ENCODE measurements around the gene ZNF236. TPM values are rescaled to one million over a fixed set of nuclear protein-coding genes. Genes with fewer than 3 reads are reported as not detected.
"Not testable (repeated sequence)": the region's sequence is repeated elsewhere in the genome, so short reads cannot be mapped to it uniquely, and the experiment has no call there.

ZNF236 gene
- 1 to 10 TPM; 3.8 to 7.6 (median 5.8) TPM for total RNA-seq
- long read RNA-seq, partial matches to known transcripts = 0 of 1 reads
- long read RNA-seq, other reads (novel, unspliced or antisense) = 1 of 1 reads

DNA sequence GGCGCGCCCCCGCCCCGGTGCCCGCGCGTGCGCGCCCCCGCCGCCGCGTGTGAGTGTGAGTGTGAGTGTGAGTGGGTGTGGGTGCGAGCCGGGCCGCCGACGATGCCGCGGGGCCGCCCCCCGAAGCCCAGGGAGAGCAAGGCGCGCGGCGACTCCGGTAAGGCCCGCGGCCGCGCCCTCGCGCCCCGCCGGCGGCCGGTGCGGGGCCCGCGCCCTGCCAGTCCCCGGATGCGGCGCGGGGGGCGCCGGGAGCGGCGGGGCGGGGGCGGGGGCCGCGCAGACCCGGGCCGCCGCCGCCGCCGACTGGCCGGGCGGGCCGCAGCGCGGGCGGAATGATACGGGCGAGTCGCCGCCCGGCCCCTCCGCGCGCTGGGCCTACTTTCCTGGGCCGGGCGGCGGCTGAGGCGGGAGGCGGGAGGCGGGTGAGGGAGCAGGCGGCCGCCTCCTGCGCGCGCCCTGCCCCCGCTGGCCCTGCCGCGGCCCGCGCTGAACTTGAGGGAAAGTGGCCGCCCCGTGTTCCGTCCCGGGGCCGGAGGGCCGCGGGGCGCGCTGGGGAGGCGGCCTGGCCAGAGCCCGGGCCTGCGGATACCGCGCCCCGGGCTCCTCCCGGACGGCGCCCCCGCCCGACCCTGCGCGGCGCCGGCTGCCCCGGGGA lies at the start of gene ZNF236:
Gene ZNF236 (plus strand): TSS at position 52 of the 655 bp plus-strand sequence. CDS start 51 bp downstream, at position 103.
- H3K36me3 ChIP-seq = no peaks in the 10 kb centered on the region
- peak within 1 kb of the TSS; percentile 87 to 91 (median 89) for H3K27ac ChIP-seq
- H3K27me3 ChIP-seq = no peaks in the 10 kb centered on the region
- peaks cover 0 to 8% (median 0%) of the 10 kb centered on the region in 4 donors for H3K4me1 ChIP-seq
- ATAC-seq = peak; percentile 76 to 87 (median 84)
- intact Hi-C loops (cut with DNase I) = no loop called here
- DNase-seq = peak; percentile 80 to 82 (median 80)
- peak within 1 kb of the TSS; percentile 73 to 89 (median 79) for H3K4me3 ChIP-seq
- WGBS (ENCODE audit: insufficient coverage, low coverage, low lambda C conversion rate, missing lambda C conversion rate) = no CpG with 5 or more reads among the region's 113 CpGs
- peak; percentile 90 for TF ChIP-seq POLR2A (IDR thresholded peaks at IDR 0.05)
- TF ChIP-seq, protein P1, sequence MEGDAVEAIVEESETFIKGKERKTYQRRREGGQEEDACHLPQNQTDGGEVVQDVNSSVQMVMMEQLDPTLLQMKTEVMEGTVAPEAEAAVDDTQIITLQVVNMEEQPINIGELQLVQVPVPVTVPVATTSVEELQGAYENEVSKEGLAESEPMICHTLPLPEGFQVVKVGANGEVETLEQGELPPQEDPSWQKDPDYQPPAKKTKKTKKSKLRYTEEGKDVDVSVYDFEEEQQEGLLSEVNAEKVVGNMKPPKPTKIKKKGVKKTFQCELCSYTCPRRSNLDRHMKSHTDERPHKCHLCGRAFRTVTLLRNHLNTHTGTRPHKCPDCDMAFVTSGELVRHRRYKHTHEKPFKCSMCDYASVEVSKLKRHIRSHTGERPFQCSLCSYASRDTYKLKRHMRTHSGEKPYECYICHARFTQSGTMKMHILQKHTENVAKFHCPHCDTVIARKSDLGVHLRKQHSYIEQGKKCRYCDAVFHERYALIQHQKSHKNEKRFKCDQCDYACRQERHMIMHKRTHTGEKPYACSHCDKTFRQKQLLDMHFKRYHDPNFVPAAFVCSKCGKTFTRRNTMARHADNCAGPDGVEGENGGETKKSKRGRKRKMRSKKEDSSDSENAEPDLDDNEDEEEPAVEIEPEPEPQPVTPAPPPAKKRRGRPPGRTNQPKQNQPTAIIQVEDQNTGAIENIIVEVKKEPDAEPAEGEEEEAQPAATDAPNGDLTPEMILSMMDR (IDR thresholded peaks at IDR 0.05) = no peak
- H3K9me3 ChIP-seq = no peaks in the 10 kb centered on the region

DNA sequence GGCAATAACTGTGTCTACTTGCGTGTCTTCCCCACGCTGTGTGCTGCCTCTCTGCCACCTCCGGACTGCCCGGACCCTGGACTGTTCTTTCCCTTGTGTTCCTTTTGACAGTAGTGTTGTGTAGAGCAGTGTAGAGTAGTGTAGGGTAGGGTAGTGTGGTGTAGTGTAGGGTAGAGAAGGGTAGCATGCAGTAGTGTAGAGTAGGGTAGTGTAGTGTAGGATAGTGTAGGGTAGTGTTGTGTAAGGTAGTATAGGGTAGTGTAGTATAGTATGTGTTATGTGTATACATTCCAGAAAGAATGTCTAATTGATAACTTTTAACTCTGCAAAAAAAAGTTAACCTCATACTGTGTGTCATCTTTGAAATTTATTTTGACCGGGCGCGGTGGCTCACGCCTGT lies 49.7 kb upstream of the ZNF236 start:
- no peak overlapping the region for H3K4me3 ChIP-seq
- H3K27me3 ChIP-seq = no peaks in the 10 kb centered on the region
- peaks cover 0 to 6% (median 0%) of the 10 kb centered on the region in 4 donors for H3K9me3 ChIP-seq
- intact Hi-C loops (cut with DNase I) = no loop called here
- H3K36me3 ChIP-seq = no peaks in the 10 kb centered on the region
- TF ChIP-seq, protein P1 (IDR thresholded peaks at IDR 0.05) = no peak
- TF ChIP-seq POLR2A (IDR thresholded peaks at IDR 0.05) = no peak
- no peaks in the 10 kb centered on the region for H3K4me1 ChIP-seq
- ATAC-seq (no peak), DNase-seq (no peak)
- 74% methylated on average over 8 of the region's 8 CpGs for WGBS (ENCODE audit: insufficient coverage, low coverage, low lambda C conversion rate, missing lambda C conversion rate)
- H3K27ac ChIP-seq = no peak overlapping the region

DNA sequence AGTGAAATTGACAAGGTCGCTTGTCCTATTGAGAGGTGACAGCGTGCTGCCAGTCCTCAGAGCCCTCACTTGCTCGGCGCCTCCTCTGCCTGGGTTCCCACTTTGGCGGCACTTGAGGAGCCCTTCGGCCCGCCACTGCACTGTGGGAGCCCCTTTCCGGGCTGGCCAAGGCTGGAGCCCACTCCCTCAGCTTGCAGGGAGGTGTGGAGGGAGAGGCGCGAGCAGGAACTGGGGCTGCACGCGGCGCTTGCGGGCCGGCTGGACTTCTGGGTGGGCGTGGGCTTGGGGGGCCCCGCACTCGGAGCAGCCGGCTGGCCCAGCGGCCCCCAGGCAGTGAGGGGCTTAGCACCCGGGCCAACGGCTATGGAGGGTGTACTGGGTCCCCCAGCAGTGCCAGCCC lies 45.3 kb upstream of the ZNF236 start:
- H3K27ac ChIP-seq; DNase-seq; H3K27me3 ChIP-seq; H3K9me3 ChIP-seq; H3K4me1 ChIP-seq; intact Hi-C loops (cut with DNase I); H3K4me3 ChIP-seq; H3K36me3 ChIP-seq; ATAC-seq: not testable (repeated sequence)
- WGBS (ENCODE audit: insufficient coverage, low coverage, low lambda C conversion rate, missing lambda C conversion rate) = 95% methylated on average over 4 of the region's 22 CpGs

DNA sequence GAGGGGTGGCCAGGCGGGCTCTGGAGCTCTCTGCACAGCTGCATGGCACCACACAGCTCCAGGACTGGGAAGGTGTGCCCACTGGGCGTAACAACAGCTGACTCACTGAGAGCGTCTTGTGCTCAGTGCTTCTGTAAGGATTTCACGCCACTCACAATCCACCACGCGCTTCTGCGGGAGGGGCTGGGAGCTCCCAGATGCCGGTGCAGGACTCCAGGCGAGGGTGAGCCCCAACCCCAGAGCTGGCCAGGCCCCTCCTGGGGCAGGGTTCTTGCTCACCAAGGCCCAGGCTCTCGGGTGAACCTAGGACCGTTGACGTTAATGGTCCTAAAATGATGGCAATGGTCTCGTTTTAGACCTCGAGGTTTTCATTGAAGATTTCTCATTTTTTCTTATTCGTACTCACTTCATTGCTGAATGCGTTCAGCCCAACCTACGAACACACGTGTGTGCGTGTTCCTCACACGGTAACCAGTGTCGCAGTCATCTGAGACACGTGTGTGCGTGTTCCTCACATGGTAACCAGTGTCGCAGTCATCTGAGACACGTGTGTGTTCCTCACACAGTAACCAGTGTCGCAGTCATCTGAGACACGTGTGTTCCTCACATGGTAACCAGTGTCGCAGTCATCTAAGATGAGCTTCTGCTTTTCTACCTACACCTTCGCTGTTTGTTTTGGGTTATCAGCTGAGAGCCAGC lies 38.4 kb upstream of the ZNF236 start:
- intact Hi-C loops (cut with DNase I) = no loop called here
- no peak for TF ChIP-seq POLR2A (IDR thresholded peaks at IDR 0.05)
- TF ChIP-seq, protein P1 (IDR thresholded peaks at IDR 0.05) = no peak
- Histone ChIP-seq H3K4me3 (no peak overlapping the region), H3K27ac (no peak overlapping the region), H3K4me1 (no peaks in the 10 kb centered on the region), H3K9me3 (no peaks in the 10 kb centered on the region), H3K36me3 (no peaks in the 10 kb centered on the region), H3K27me3 (no peaks in the 10 kb centered on the region)
- WGBS (ENCODE audit: insufficient coverage, low coverage, low lambda C conversion rate, missing lambda C conversion rate) = 81% methylated on average over 9 of the region's 29 CpGs
- DNase-seq (no peak), ATAC-seq (no peak)

DNA sequence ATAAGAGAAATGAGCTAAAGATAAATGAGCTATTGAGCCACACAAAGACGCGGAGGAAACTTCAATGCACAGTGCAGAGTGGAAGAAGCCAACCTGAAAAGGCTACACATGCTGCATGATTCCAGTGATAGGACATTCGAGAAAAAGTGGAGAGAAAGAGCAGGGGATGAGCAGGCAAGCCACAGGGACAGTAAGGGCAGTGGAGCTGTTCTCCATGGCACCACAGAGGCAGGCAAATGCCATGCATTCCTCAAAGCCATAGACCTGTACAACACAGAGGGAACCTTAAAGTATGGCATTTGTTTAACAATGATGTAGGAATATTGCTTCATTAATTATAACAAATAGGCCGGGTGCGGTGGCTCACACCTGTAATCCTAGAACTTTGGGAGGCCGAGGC lies 36.5 kb upstream of the ZNF236 start:
- no peak for TF ChIP-seq POLR2A (IDR thresholded peaks at IDR 0.05)
- TF ChIP-seq, protein P1 (IDR thresholded peaks at IDR 0.05) = no peak
- no peak for DNase-seq

More for the DNA sequence above, 36.5 kb upstream of the ZNF236 start:
- ATAC-seq = no peak
- H3K36me3 ChIP-seq = no peaks in the 10 kb centered on the region
- intact Hi-C loops (cut with DNase I) = no loop called here
- H3K4me3 ChIP-seq = no peak overlapping the region
- 71% methylated on average over 6 of the region's 6 CpGs for WGBS (ENCODE audit: insufficient coverage, low coverage, low lambda C conversion rate, missing lambda C conversion rate)
- H3K4me1 ChIP-seq = no peaks in the 10 kb centered on the region
- H3K27ac ChIP-seq = no peak overlapping the region
- no peaks in the 10 kb centered on the region for H3K9me3 ChIP-seq
- H3K27me3 ChIP-seq = no peaks in the 10 kb centered on the region
